GM04503 (cell line): Measurements from ENCODE around the gene GINS2.

Experiments
- DNase-seq: peaks from one replicate; pipeline ENCODE4 v3.0.0-alpha.2; 2012; ENCODE audit warnings: low read depth

GINS2 gene

DNA sequence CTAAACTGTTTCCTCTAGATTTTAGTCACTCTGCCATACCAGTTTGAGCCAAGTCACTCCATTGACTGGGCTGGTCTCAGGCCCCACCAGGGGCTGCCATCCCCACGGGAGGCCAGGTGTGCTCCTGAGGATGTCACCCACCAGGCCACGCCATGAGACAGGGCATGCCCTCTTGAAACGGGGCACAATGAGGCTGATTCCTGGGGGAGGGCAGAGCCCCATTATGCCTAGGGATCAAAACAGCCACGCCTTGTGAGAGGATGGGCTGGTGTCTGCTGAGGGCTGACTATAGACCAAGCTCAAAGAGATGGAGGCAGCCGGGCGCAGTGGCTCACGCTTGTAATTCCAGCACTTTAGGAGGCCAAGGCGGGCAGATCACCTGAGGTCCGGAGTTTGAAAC is 21.5 kb downstream of the GINS2 start:
- no peak for DNase-seq

GRCh38 chr16:85665929-85666328 is 22.8 kb downstream of the GINS2 start:
- DNase-seq = no peak

DNA sequence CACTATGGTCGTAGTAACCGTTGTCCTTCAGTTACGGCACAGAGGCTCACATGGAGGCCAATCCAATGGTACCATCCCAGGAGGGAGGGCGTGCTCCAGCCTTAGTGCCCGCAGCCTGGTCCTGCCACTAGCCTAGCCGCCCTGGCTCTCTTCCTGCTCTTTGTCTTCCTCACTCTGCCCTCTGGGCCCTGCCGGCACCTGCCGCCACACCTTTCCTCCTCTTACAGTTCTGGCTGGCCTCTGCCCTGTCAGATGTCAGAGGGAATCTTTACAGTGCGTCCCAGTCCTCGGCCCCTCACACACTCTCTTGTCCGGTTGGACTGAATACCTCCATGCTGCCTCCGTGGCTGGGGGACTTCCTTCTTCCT is 23.4 kb downstream of the GINS2 start:
- DNase-seq = no peak

DNA sequence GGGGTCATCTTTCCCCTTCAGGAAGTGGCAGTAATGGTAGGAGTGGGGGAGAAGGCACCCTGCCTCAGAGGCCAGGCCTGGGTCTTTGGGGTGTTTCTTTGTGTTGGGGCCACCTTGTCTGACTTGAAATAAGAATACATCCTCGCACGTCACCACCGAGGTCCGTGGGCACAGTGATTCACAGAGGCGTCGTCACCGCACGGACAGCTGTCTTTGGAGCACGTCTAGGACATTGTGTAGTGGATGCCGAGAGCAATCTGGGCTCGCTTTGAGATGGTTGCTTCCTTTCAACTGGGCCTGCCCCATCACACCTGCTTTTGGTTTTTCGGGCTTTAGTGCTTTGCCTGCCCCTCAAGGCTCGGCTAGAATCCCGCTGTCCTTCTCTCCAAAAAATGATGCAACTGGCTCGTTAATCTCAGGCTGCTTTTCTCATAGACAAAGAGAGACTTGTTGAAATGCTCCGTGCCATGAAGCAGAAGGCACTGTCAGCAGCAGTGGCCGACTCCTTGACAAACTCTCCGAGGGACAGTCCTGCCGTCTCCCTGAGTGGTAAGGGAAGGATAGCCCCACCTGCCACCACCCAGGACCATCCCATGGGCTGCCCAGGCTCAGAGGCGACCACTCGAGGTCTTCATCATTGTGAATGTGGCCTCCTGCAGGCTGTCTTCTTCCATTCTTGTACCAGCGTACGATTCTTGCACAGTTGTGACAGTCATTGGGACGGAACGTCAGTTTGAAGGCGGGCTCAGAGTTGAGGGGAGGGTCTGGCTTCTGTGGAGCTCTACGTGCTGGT is 24.0 kb downstream of the GINS2 start:
- no peak for DNase-seq

GRCh38 chr16:85663891-85664321 is 24.8 kb downstream of the GINS2 start:
- DNase-seq = no peak

GRCh38 chr16:85662976-85663830 is 25.6 kb downstream of the GINS2 start:
- no peak for DNase-seq

GRCh38 chr16:85662482-85662812 is 26.3 kb downstream of the GINS2 start:
- no peak for DNase-seq

- DNase-seq = no peak
These were observed 26.8 kb downstream of the GINS2 start for GRCh38 chr16:85661740-85662481.

- no peak for DNase-seq
These were observed 27.7 kb downstream of the GINS2 start for GRCh38 chr16:85660843-85661739.

GRCh38 chr16:85659805-85660511 is 28.8 kb downstream of the GINS2 start:
- no peak for DNase-seq

- no peak for DNase-seq
These were observed 29.4 kb downstream of the GINS2 start for GRCh38 chr16:85659336-85659735.

DNA sequence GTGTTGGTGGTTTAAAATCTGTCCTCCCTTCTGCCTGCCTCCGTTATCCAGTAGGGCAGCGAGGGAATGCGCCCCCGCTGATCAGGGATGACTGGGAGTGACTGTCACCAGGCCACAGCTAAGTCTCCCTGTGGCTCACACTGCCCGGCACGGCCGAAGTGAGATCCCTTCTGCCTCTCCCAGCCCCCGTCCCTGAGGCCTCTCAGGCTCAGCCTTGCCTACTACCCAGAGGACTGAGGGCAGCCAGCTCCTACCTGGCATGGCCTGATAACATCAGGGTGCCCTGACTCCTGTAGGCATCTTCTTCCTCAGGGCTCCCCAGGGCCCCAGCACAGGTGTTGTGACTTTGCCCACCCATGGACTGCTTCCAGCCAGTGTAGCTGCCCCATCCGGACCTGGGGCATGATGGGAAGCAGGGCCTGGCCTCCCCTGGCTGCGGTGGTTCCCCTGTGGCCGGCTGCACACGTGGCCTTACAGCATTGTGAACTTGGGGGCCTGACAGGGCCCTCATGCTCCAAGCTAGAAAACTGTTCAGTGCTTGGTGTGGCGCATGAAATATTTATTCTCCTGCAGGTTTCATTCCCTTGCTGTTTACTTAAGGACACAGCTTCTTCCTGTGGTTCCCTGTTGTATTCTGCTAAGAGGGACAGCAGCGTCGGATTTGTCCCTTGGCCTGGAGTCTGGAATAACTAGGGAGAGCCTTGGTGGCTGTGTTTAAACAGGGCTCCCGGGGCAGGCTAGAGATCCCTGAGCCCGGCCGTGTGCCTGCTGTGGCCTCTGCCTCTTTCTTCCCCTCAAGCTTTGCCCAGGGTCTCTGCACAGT is 30.0 kb downstream of the GINS2 start:
- no peak for DNase-seq

- DNase-seq = no peak
These were observed 30.8 kb downstream of the GINS2 start for GRCh38 chr16:85657996-85658395.

- no peak for DNase-seq
These were observed 31.5 kb downstream of the GINS2 start for GRCh38 chr16:85657267-85657650.

DNA sequence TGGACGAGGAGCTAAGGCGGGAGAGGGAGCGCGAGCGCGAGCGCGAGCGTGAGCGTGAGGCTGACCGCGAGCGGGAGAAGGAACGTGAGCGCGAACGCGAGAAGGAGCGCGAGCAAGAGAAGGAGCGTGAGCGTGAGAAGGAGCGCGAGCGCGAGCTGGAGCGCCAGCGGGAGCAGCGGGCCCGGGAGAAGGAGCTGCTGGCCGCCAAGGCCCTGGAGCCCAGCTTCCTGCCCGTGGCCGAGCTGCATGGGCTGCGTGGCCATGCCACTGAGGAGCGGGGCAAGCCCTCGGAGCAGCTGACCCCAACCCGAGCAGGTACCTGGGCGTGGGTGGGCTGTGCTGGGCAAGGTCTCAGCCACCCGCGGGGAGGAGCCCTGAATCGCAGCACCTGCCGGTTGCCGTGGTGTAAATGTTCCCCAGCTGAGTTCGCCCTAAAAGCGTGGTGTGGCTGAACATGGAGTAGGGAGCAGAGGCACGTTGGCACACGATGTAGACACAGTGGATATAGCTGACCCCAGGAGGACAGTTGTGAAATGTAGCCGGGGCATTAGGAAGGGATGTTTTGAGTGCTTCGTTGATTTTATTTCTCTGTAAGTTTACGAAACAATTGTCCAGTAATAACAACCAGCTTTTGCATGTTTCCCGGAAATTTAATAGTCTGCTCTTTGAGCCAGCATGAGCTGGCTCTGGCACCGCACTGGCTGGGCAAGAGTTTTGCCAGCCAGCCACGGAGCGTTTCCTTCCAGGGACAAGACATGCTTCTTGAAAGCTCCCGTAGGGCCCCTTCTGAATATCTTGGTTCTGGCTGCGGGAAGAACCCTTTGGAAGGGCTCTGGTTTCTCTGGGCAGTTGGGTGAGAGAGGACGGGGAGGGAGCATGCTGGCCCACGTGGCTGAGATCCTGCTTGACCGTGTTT is 32.1 kb downstream of the GINS2 start:
- no peak for DNase-seq

GRCh38 chr16:85655216-85656129 is 33.3 kb downstream of the GINS2 start:
- DNase-seq = no peak

- DNase-seq = no peak
These were observed 34.3 kb downstream of the GINS2 start for GRCh38 chr16:85654251-85655095.
